Caco-2 (cell line): ENCODE data around the gene SNX33. TPM values are rescaled to one million over a fixed set of nuclear protein-coding genes. Genes with fewer than 3 reads are reported as not detected.
"Not testable (repeated sequence)": the region's sequence is repeated elsewhere in the genome, so short reads cannot be mapped to it uniquely, and the experiment has no call there.

Experiments used
- BruUV-seq: library from RNA; stranded (reverse); fragments of 400-500 nt; replicated peaks from 2 replicates; lab custom pipeline; 2021; lab: Mats Ljungman, UMichigan
- CTCF ChIA-PET: fragments of 300-600 bp; sonication (Branson Sonifier 250); formaldehyde crosslinking; loops from one replicate; lab custom pipeline; 2022; ENCODE audit warnings: antibody characterized with exemption; lab: Charles Lee
- POLR2A ChIA-PET: fragments of 300-600 bp; sonication (Branson Sonifier 250); formaldehyde crosslinking; loops from one replicate; lab custom pipeline; 2022; ENCODE audit warnings: antibody characterized with exemption; lab: Charles Lee
- DNase-seq, 2 experiments: peaks; one replicate each; pipeline versions ENCODE4 v3.0.0 to v3.0.0-alpha.2; 2020 to 2022
- H3K27me3 ChIP-seq: replicated peaks from 2 replicates; pipeline ENCODE4 v1.6.0; 2011; ENCODE audit warnings: low read length; ENCODE audit not compliant: control insufficient read depth, insufficient read depth
- H3K36me3 ChIP-seq: 2 replicates; pipeline ENCODE4 v1.5.1; 2011; ENCODE audit warnings: low read length; ENCODE audit not compliant: control insufficient read depth, insufficient read depth
- H3K4me1 ChIP-seq: fragments of 250-450 bp; sonication (Bioruptor Pico); 2 replicates; pipeline ENCODE4 v1.5.1; 2020; ENCODE audit warnings: mild to moderate bottlenecking
- H3K4me3 ChIP-seq: 2 replicates; pipeline ENCODE4 v1.5.1; 2011; ENCODE audit warnings: low read depth, mild to moderate bottlenecking, control low read depth, low read length
- H3K9me3 ChIP-seq: fragments of 250-450 bp; sonication (Bioruptor Pico); 2 replicates; pipeline ENCODE4 v1.5.1; 2020; ENCODE audit warnings: mild to moderate bottlenecking, moderate library complexity
- H3K27ac Mint-ChIP-seq: one replicate; pipeline ENCODE4 v1.8.0; 2022; ENCODE audit warnings: mixed read lengths; ENCODE audit not compliant: unreplicated experiment
- H3K27me3 Mint-ChIP-seq: one replicate; pipeline ENCODE4 v1.8.0; 2022; ENCODE audit warnings: mixed read lengths; ENCODE audit not compliant: insufficient read depth, unreplicated experiment
- H3K36me3 Mint-ChIP-seq: one replicate; pipeline ENCODE4 v1.8.0; 2022; ENCODE audit warnings: mild to moderate bottlenecking, mixed read lengths; ENCODE audit not compliant: insufficient read depth, unreplicated experiment
- H3K4me1 Mint-ChIP-seq: one replicate; pipeline ENCODE4 v1.8.0; 2022; ENCODE audit warnings: low read depth, mixed read lengths; ENCODE audit not compliant: unreplicated experiment
- H3K4me3 Mint-ChIP-seq: one replicate; pipeline ENCODE4 v1.8.0; 2022; ENCODE audit warnings: mild to moderate bottlenecking, moderate library complexity, mixed read lengths; ENCODE audit not compliant: unreplicated experiment
- H3K9me3 Mint-ChIP-seq: one replicate; pipeline ENCODE4 v1.8.0; 2022; ENCODE audit warnings: mixed read lengths; ENCODE audit not compliant: unreplicated experiment
- intact Hi-C: fragments of 100-400 bp; cut with micrococcal nuclease; formaldehyde crosslinking; loops from one replicate; pipeline ENCODE4 v1.10.0; 2022; ENCODE audit not compliant: unreplicated experiment
- total RNA-seq: library from RNA; stranded (reverse); gene quantifications from 2 replicates; pipeline ENCODE4 v1.2.3, GENCODE V29; 2022
- TF ChIP-seq, protein P1 (sequence below), 2 experiments: fragments of 200-600 bp in 1 of 2; IDR thresholded peaks; 1 replicate in 1 of 2; 2 replicates in 1 of 2; pipeline versions ENCODE4 v1.5.1 to v1.8.0; 2011 to 2022; ENCODE audit warnings: antibody characterized with exemption in 1 of 2, control low read depth in 1 of 2, inconsistent platforms in 1 of 2, low read depth in 1 of 2, low read length in 1 of 2, mild to moderate bottlenecking in 1 of 2, moderate library complexity in 1 of 2; ENCODE audit not compliant: insufficient read depth in 1 of 2, severe bottlenecking in 1 of 2, unreplicated experiment in 1 of 2

The SNX33 gene
- total RNA-seq, 1 experiment from 2014 or later = 19.4 TPM

DNA sequence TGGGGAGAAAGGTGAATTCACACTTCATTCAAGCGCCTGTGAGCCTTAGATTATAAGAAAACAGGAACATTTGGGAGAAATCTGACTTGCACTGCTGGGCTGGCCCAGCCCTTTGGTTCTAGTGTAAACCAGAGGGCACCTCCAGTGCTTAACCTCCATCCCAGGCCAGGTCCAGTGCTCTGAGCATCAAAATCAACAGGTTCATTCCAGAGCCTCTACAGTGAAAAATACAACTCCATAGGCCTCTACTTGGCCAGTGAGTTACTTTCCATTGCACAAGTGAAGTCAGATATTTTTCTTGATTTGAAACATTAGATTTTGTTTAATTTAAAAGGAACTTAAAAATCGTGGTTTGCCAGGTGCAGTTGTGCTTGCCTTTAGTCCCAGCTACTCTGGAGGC, 25.2 kb upstream of the SNX33 start:
- H3K36me3 ChIP-seq = no peaks in the 10 kb centered on the region
- Mint-ChIP-seq H3K4me1 (no peaks in the 10 kb centered on the region), H3K9me3 (no peaks in the 10 kb centered on the region), H3K36me3 (no peaks in the 10 kb centered on the region), H3K4me3 (no peak overlapping the region), H3K27me3 (no peaks in the 10 kb centered on the region), H3K27ac (no peak overlapping the region)
- BruUV-seq = no TSS peak
- TF ChIP-seq, protein P1, sequence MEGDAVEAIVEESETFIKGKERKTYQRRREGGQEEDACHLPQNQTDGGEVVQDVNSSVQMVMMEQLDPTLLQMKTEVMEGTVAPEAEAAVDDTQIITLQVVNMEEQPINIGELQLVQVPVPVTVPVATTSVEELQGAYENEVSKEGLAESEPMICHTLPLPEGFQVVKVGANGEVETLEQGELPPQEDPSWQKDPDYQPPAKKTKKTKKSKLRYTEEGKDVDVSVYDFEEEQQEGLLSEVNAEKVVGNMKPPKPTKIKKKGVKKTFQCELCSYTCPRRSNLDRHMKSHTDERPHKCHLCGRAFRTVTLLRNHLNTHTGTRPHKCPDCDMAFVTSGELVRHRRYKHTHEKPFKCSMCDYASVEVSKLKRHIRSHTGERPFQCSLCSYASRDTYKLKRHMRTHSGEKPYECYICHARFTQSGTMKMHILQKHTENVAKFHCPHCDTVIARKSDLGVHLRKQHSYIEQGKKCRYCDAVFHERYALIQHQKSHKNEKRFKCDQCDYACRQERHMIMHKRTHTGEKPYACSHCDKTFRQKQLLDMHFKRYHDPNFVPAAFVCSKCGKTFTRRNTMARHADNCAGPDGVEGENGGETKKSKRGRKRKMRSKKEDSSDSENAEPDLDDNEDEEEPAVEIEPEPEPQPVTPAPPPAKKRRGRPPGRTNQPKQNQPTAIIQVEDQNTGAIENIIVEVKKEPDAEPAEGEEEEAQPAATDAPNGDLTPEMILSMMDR (IDR thresholded peaks at IDR 0.05; ENCODE audit: insufficient read depth in 1 of 2, low read depth in 1 of 2, low read length in 1 of 2, severe bottlenecking in 1 of 2, unreplicated experiment in 1 of 2) = no peak
- POLR2A ChIA-PET = no interaction called here
- H3K4me1 ChIP-seq = 0 out of 2 replicates have a peak, but pooled peaks cover 4% of the 10 kb centered on the region
- H3K9me3 ChIP-seq = no peaks in the 10 kb centered on the region
- no peak overlapping the region for H3K4me3 ChIP-seq
- no peaks in the 10 kb centered on the region for H3K27me3 ChIP-seq
- intact Hi-C loops = no loop called here
- CTCF ChIA-PET = no interaction called here
- DNase-seq = no peak

DNA sequence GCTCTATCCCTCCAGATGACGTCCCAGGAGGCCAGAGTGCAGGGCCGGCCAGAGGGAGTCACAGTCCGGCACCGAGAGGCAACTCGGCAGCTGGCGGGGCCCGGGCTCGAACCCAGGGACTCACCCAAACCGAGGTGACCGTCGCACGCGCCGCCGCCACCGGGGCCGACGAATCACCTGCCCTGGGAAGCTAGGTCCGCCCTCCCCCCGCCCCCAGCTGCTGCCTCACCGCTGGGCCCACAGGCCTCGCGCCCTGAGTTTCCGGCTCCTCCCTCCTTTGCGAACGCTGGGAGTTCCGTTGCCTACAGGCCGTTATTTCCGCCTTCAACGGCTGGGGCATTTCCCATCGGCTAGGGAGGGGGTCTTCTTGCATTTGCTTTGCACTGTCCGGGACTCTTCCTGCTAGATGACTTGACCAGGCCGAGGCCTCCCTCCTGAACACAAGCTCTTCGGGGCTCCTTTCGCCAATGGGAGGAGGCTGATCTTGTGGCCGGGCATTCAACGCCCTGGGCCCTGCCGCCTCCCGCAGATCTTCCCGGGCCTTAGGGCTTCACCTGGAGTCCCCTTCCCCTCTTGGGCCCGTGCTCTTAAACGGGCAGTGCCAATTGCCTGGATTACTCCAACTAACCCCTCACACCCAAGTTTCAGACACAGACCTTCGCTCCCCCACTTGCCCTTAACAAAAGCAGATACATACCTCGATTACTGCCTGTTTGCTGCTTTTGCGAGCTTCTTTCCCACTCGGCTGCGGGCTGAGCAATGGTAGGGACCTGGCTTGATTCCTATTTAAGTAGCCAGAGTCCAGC, 22.0 kb upstream of the SNX33 start, which contains the start of gene SNUPN:
Gene SNUPN, minus strand, starts transcription at position 184 of the 806 bp plus-strand sequence. CDS start 4,674 bp downstream, outside the sequence.
- intact Hi-C loops = loop anchor here (1.0 kb wide), 2 partner anchors 15 to 257 kb away; partner anchors contain the start of genes IMP3 and MAN2C1
- H3K4me3 ChIP-seq = peak within 1 kb of the TSS; percentile 85
- H3K4me1 Mint-ChIP-seq = no peaks in the 10 kb centered on the region
- no peaks in the 10 kb centered on the region for H3K27me3 Mint-ChIP-seq
- ChIA-PET POLR2A (interaction anchor here (0.7 to 1.0 kb wide), 6 partner anchors 13 to 258 kb away, joined by 3 to 14 read pairs (median 5); partner anchors contain the start of genes IMP3, MAN2C1, PTPN9 and SIN3A), CTCF (interaction anchor here (0.6 to 1.1 kb wide), 8 partner anchors 14 to 258 kb away, joined by 3 to 10 read pairs (median 4); partner anchors contain the start of genes IMP3 and PTPN9)
- TF ChIP-seq, protein P1 (IDR thresholded peaks at IDR 0.05; ENCODE audit: insufficient read depth in 1 of 2, low read depth in 1 of 2, low read length in 1 of 2, severe bottlenecking in 1 of 2, unreplicated experiment in 1 of 2) = no peak
- peak within 1 kb of the TSS; percentile 79 for H3K4me3 Mint-ChIP-seq
- no peaks in the 10 kb centered on the region for H3K36me3 Mint-ChIP-seq
- peak within 1 kb of the TSS; percentile 68 for H3K27ac Mint-ChIP-seq
- 0 out of 2 replicates have a peak, but pooled peaks cover 7% of the 10 kb centered on the region for H3K4me1 ChIP-seq
- no peaks in the 10 kb centered on the region for H3K9me3 Mint-ChIP-seq
- TSS peak; percentile 54 for BruUV-seq
- no peaks in the 10 kb centered on the region for H3K36me3 ChIP-seq
- H3K27me3 ChIP-seq = no peaks in the 10 kb centered on the region
- peak; percentile 84 to 88 for DNase-seq
- H3K9me3 ChIP-seq = no peaks in the 10 kb centered on the region

DNA sequence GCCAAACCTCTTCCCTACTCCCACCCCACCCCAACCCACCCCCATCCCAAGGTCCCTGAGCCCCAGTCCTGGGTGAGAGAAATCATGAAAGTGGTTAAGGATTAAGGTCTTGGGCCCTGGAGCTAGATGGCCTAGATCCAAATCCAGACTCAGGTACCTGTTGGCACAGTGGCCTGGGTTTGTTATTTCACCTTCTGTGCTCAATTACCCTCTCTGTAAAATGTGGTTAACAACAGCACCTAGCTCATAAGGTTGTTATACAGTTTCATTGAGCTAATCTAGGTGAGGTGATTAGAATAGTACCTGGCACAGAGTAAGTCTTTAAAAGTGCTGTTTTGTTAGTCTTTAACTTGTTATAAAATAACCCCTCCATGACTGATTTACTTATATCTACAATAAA, 15.8 kb upstream of the SNX33 start:
- Histone ChIP-seq H3K36me3 (no peaks in the 10 kb centered on the region), H3K27me3 (no peaks in the 10 kb centered on the region), H3K9me3 (no peaks in the 10 kb centered on the region), H3K4me1 (0 out of 2 replicates have a peak, but pooled peaks cover 7% of the 10 kb centered on the region), H3K4me3 (no peak overlapping the region)
- Mint-ChIP-seq H3K9me3 (no peaks in the 10 kb centered on the region), H3K4me3 (no peak overlapping the region), H3K27me3 (no peaks in the 10 kb centered on the region), H3K36me3 (no peaks in the 10 kb centered on the region), H3K27ac (no peak overlapping the region), H3K4me1 (no peaks in the 10 kb centered on the region)
- ChIA-PET POLR2A (no interaction called here), CTCF (no interaction called here)
- intact Hi-C loops = no loop called here
- no TSS peak for BruUV-seq
- TF ChIP-seq, protein P1 (IDR thresholded peaks at IDR 0.05; ENCODE audit: insufficient read depth in 1 of 2, low read depth in 1 of 2, low read length in 1 of 2, severe bottlenecking in 1 of 2, unreplicated experiment in 1 of 2) = no peak
- no peak for DNase-seq

DNA sequence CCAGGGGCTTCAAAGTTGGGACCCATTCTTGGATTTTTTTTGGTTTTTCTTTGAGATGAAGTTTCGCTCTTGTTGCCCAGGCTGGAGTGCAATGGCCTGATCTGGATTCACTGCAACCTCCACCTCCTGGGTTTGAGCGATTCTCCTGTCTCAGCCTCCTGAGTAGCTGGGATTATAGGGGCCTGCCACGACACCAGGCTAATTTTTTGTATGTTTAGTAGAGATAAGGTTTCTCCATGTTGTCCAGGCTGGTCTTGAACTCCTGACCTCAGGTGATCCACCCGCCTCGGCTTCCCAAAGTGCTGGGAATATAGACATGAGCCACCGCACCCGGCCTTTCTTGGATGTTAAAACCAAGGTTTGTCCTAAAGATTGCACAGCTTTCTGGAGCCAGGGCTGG, 13.8 kb upstream of the SNX33 start:
- H3K9me3 ChIP-seq, H3K27ac Mint-ChIP-seq, H3K4me3 Mint-ChIP-seq, H3K9me3 Mint-ChIP-seq, H3K4me3 ChIP-seq, CTCF ChIA-PET, intact Hi-C loops, H3K36me3 Mint-ChIP-seq, H3K27me3 Mint-ChIP-seq, POLR2A ChIA-PET, H3K4me1 ChIP-seq, H3K36me3 ChIP-seq, BruUV-seq, H3K4me1 Mint-ChIP-seq, DNase-seq, H3K27me3 ChIP-seq: not testable (repeated sequence)
